ENCODE results near the gene STEAP3. TPM values are rescaled to one million over a fixed set of nuclear protein-coding genes. Genes with fewer than 3 reads are reported as not detected.

The STEAP3 gene
- total and polyA plus RNA-seq, 12 donors: 5.0 to 18.2 (median 7.4) TPM

GRCh38 chr2:119175517-119175916 is 48.1 kb upstream of the STEAP3 start:
- DNase-seq: no peak
- WGBS, 2 donors: 77 to 82% methylated on average over 10 of the region's 10 CpGs
- Histone ChIP-seq H3K27me3 (peaks cover 0 to 4% (median 0%) of the 10 kb centered on the region in 7 donors), H3K27ac (no peak overlapping the region), H3K4me3 (no peak overlapping the region), H3K4me1 (no peaks in the 10 kb centered on the region), H3K36me3 (no peaks in the 10 kb centered on the region), H3K9me3 (no peaks in the 10 kb centered on the region)
- ATAC-seq: no peak
- intact Hi-C loops (cut with DNase I): no loop called here
- TF ChIP-seq CTCF (IDR thresholded peaks at IDR 0.05): no peak

GRCh38 chr2:119177171-119177837 is 46.3 kb upstream of the STEAP3 start:
- H3K36me3 ChIP-seq: no peaks in the 10 kb centered on the region
- intact Hi-C loops (cut with DNase I): no loop called here
- no peak overlapping the region for H3K4me3 ChIP-seq
- WGBS, 2 donors: 84 to 85% methylated on average over 12 of the region's 12 CpGs
- H3K27me3 ChIP-seq: peaks cover 0 to 4% (median 0%) of the 10 kb centered on the region in 7 donors
- no peak for ATAC-seq
- no peak for TF ChIP-seq CTCF (IDR thresholded peaks at IDR 0.05)
- H3K27ac ChIP-seq: no peak overlapping the region
- DNase-seq: no peak
- H3K4me1 ChIP-seq: no peaks in the 10 kb centered on the region
- no peaks in the 10 kb centered on the region for H3K9me3 ChIP-seq

GRCh38 chr2:119177838-119178190 is 45.8 kb upstream of the STEAP3 start:
- WGBS, 2 donors: 42 to 58% methylated on average over 4 of the region's 4 CpGs
- intact Hi-C loops (cut with DNase I): no loop called here

GRCh38 chr2:119178776-119179175 is 44.9 kb upstream of the STEAP3 start:
- ATAC-seq (peak in 1 of 8 donors; percentile 21), DNase-seq (no peak)
- Histone ChIP-seq H3K27ac (no peak overlapping the region), H3K36me3 (no peaks in the 10 kb centered on the region), H3K4me3 (no peak overlapping the region), H3K9me3 (no peaks in the 10 kb centered on the region), H3K4me1 (no peaks in the 10 kb centered on the region), H3K27me3 (peaks cover 0 to 4% (median 0%) of the 10 kb centered on the region in 7 donors)
- no peak for TF ChIP-seq CTCF (IDR thresholded peaks at IDR 0.05)
- 88 to 93% methylated on average over 6 of the region's 6 CpGs for WGBS, 2 donors
- intact Hi-C loops (cut with DNase I): no loop called here

More at GRCh38 chr2:119177838-119178190, 45.8 kb upstream of the STEAP3 start:
- Histone ChIP-seq H3K4me3 (no peak overlapping the region), H3K36me3 (no peaks in the 10 kb centered on the region), H3K4me1 (no peaks in the 10 kb centered on the region), H3K27ac (no peak overlapping the region), H3K27me3 (peaks cover 0 to 4% (median 0%) of the 10 kb centered on the region in 7 donors), H3K9me3 (no peaks in the 10 kb centered on the region)
- DNase-seq (no peak), ATAC-seq (no peak)
- no peak for TF ChIP-seq CTCF (IDR thresholded peaks at IDR 0.05)
